Measurements from ENCODE around the gene GHSR.

- TF ChIP-seq CTCF (IDR thresholded peaks at IDR 0.05) (no peak), POLR2A (IDR thresholded peaks at IDR 0.05) (no peak)
Measured at GRCh38 chr3:172407872-172408271, 40.4 kb downstream of the GHSR start.
